ENCODE results near the gene FNDC3A. TPM values are rescaled to one million over a fixed set of nuclear protein-coding genes. Genes with fewer than 3 reads are reported as not detected.
A peak's percentile ranks its signal among the peaks of the same experiment; 100 is the strongest.

The FNDC3A gene
- total and polyA plus RNA-seq, 9 of the 15 experiments (the other 6 are each of a cell fraction or from before 2014, with no cell fraction given): 4.1 to 22.0 (median 13.5) TPM

- TF ChIP-seq ZNF121 (CRISPR knock-in tag; conservative IDR thresholded peaks at IDR 0.05) (no peak), SIN3A (IDR thresholded peaks at IDR 0.05; ENCODE audit: borderline replicate concordance in 2 of 2, control insufficient read depth in 1 of 2, low read depth in 2 of 2, low read length in 2 of 2) (peak in 1 of 2 experiments; percentile 73; a peak in 1 of 4 replicates), FOS (IDR thresholded peaks at IDR 0.05; ENCODE audit: extremely low read depth, insufficient read length) (peak; percentile 77), U2AF1 (optimal IDR thresholded peaks at IDR 0.05; ENCODE audit: low read depth, low read length) (no peak), EWSR1 (IDR thresholded peaks at IDR 0.05; ENCODE audit: borderline replicate concordance, low read depth, partially characterized antibody) (no peak), TARDBP (IDR thresholded peaks at IDR 0.05) (no peak), RHOXF2B (CRISPR knock-in tag; conservative IDR thresholded peaks at IDR 0.05) (no peak), EP400 (IDR thresholded peaks at IDR 0.05) (peak; percentile 32; the same call in 1 of the 2 replicates), REST (IDR thresholded peaks at IDR 0.05; ENCODE audit: borderline replicate concordance) (peak; percentile 86), REST (CRISPR knock-in tag; IDR thresholded peaks at IDR 0.05; ENCODE audit: low read depth) (no peak), USF2 (CRISPR knock-in tag; IDR thresholded peaks at IDR 0.05) (peak; percentile 95), FOXP1 (CRISPR knock-in tag; IDR thresholded peaks at IDR 0.05) (no peak), C11orf30 (IDR thresholded peaks at IDR 0.05; ENCODE audit: low read depth) (peak; percentile 44; the same call in 1 of the 2 replicates), HNRNPLL (IDR thresholded peaks at IDR 0.05; ENCODE audit: low read depth, low read length, poor library complexity, severe bottlenecking) (peak; percentile 84), FUS (optimal IDR thresholded peaks at IDR 0.05; ENCODE audit: low read depth, low read length) (no peak), VEZF1 (CRISPR knock-in tag; IDR thresholded peaks at IDR 0.05) (peak; percentile 30; the same call in 1 of the 2 replicates), ZNF766 (CRISPR knock-in tag; conservative IDR thresholded peaks at IDR 0.05) (no peak), POLR2G (IDR thresholded peaks at IDR 0.05; ENCODE audit: low read depth, low read length) (no peak)
Measured at GRCh38 chr13:49110122-49110912, 134.6 kb downstream of the FNDC3A start (continued).
